Heart right ventricle (tissue), 16 donors: ENCODE data around the gene SPINK13. TPM values are rescaled to one million over a fixed set of nuclear protein-coding genes. Genes with fewer than 3 reads are reported as not detected.

Experiments
- ATAC-seq, 8 donors: fragments of 200-7000 bp; cut with Tn5 transposase; one replicate each; pipeline ENCODE4 v1.9.1; 2020; ENCODE audit warnings: mild to moderate bottlenecking in 8 of 8, moderate library complexity in 8 of 8, moderate number of reproducible peaks in 1 of 8
- DNase-seq, 2 donors: peaks; one replicate each; pipeline ENCODE4 v3.0.0-alpha.2; 2020
- H3K27ac ChIP-seq, 10 donors: fragments of 200-600 bp; sonication (generic) in 2 of 10; one replicate each; pipeline versions ENCODE4 v1.5.0 to v1.8.0; 2020 to 2022; ENCODE audit warnings: mild to moderate bottlenecking in 3 of 10
- H3K27me3 ChIP-seq, 7 donors: fragments of 200-600 bp; one replicate each; pipeline ENCODE4 v1.8.0; 2021 to 2022; ENCODE audit warnings: mild to moderate bottlenecking in 2 of 7
- H3K36me3 ChIP-seq, 9 donors: fragments of 200-600 bp; sonication (generic) in 1 of 9; one replicate each; pipeline versions ENCODE4 v1.5.0 to v1.8.0; 2020 to 2022; ENCODE audit warnings: mild to moderate bottlenecking in 2 of 9
- H3K4me1 ChIP-seq, 9 donors: fragments of 200-600 bp; sonication (generic) in 1 of 9; one replicate each; pipeline versions ENCODE4 v1.5.0 to v1.8.0; 2020 to 2022; ENCODE audit warnings: mild to moderate bottlenecking in 4 of 9
- H3K4me3 ChIP-seq, 10 donors: fragments of 200-600 bp; sonication (generic) in 2 of 10; one replicate each; pipeline versions ENCODE4 v1.5.0 to v1.8.0; 2020 to 2022; ENCODE audit warnings: mild to moderate bottlenecking in 7 of 10, moderate library complexity in 2 of 10
- H3K9me3 ChIP-seq, 11 donors: fragments of 200-600 bp in 10 of 11; sonication (generic) in 2 of 11; one replicate each; pipeline versions ENCODE4 v1.5.0 to v1.8.0; 2013 to 2022; ENCODE audit warnings: mild to moderate bottlenecking in 2 of 11, control low read depth in 1 of 11, moderate library complexity in 1 of 11
- WGBS, 2 donors: extraction: QIAGEN DNeasy Blood & Tissue Kit; methylation state at CpG; one replicate each; pipeline ENCODE4 v1.1.7; 2013; ENCODE audit warnings: inconsistent platforms in 1 of 2; 5-methylcytosine and 5-hydroxymethylcytosine counted together
- intact Hi-C, 10 donors: fragments of 100-400 bp; cut with DNase I; formaldehyde crosslinking; loops; one replicate each; pipeline versions ENCODE4 v1.11.1 to v1.14.2; 2022
- polyA plus RNA-seq, 2 donors: library from polyadenylated mRNA; stranded (reverse); fragments of 200-250 nt; gene quantifications; one replicate each; pipeline ENCODE4 v1.2.3, GENCODE V29; 2013
- total RNA-seq, 10 donors: library from RNA; stranded (reverse); fragmentation: NEBNext Ultra II Directional in 3 of 10; extraction: Animal tissue kit (Norgen Biotek cat#: 25700) in 3 of 10; gene quantifications; one replicate each; pipeline versions ENCODE4 v1.2.1 to v1.2.4, GENCODE V29; 2021 to 2023
- TF ChIP-seq, protein P1 (sequence below), 9 donors: fragments of 200-600 bp; sonication (generic) in 2 of 9; IDR thresholded peaks; one replicate each; pipeline versions ENCODE4 v1.5.0 to v1.8.0; 2021 to 2022; ENCODE audit warnings: antibody characterized with exemption in 9 of 9, mild to moderate bottlenecking in 5 of 9, moderate library complexity in 1 of 9
- donor health status: Arrhythmogenic right ventricular cardiomyopathy.
- donor health status: ischemic (EF 13 %, LVEDD 7.1; RV severe dilation, severe dysfunction).
- donor health status: healthy with polysubstance abuse.
- donor health status: DM: no; HTN: yes; CAD: no.
- donor health status: DM: no; HTN: no; CAD: no.
- donor health status: ischemic (EF 25% LVEDD 6.9; RV normal size, moderate dysfunction).
- donor health status: ischemic (EF 25% LVEDD 5.7; RV mildly dilated, moderate dysfunction).
- donor health status: healthy.
- donor health status: DM: yes; HTN: yes; CAD: no.
- donor health status: Ischemic cardiomyopathy.
- donor health status: ischemic (EF 35%, LVEDD 5.7; RV mildly dilated, moderate dysfunction).
- donor health status: nonischemic (EF 11% LVEDD 7.7; RV severe dilation, severe dysfunction).
- donor health status: DM: yes; HTN: yes; CAD: no.
- donor health status: PGD.
- donor health status: ischemic (EF 29% LVEDD 5.4; RV normal size, mild dysfunction).
- donor health status: nonischemic (EF 23%, LVEDD 6.1; RV moderate dilation, normal function).

Gene SPINK13
- total and polyA plus RNA-seq, 12 donors: 0.32 TPM; not detected in 11

GRCh38 chr5:148229840-148230239, 38.8 kb upstream of the SPINK13 start:
- Histone ChIP-seq H3K4me3 (no peak overlapping the region), H3K36me3 (no peaks in the 10 kb centered on the region), H3K27me3 (no peaks in the 10 kb centered on the region), H3K27ac (no peak overlapping the region), H3K4me1 (no peaks in the 10 kb centered on the region), H3K9me3 (no peaks in the 10 kb centered on the region)
- DNase-seq (no peak), ATAC-seq (no peak)
- intact Hi-C loops: no loop called here
- TF ChIP-seq, protein P1, sequence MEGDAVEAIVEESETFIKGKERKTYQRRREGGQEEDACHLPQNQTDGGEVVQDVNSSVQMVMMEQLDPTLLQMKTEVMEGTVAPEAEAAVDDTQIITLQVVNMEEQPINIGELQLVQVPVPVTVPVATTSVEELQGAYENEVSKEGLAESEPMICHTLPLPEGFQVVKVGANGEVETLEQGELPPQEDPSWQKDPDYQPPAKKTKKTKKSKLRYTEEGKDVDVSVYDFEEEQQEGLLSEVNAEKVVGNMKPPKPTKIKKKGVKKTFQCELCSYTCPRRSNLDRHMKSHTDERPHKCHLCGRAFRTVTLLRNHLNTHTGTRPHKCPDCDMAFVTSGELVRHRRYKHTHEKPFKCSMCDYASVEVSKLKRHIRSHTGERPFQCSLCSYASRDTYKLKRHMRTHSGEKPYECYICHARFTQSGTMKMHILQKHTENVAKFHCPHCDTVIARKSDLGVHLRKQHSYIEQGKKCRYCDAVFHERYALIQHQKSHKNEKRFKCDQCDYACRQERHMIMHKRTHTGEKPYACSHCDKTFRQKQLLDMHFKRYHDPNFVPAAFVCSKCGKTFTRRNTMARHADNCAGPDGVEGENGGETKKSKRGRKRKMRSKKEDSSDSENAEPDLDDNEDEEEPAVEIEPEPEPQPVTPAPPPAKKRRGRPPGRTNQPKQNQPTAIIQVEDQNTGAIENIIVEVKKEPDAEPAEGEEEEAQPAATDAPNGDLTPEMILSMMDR (IDR thresholded peaks at IDR 0.05): no peak

DNA sequence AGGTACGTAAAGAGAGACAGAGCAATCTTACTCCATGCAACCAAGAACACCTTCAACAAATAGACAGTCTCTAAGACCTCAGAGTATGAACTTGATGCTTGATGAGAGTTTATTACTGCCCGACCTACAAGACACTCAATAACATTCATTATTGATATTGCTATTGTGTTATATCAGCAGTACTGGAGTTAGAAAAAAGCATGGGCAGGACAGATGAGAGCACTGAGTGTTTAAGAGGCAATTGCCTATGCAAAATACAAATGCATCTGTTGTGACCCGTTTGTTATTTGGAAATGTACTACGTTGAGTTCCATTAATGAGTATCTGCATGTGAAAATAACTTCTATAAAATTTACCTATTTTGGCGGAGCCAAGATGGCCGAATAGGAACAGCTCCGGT, 38.4 kb upstream of the SPINK13 start:
- WGBS, 2 donors: 92 to 96% methylated on average over 7 of the region's 7 CpGs
- Histone ChIP-seq H3K4me1 (no peaks in the 10 kb centered on the region), H3K27me3 (no peaks in the 10 kb centered on the region), H3K4me3 (no peak overlapping the region), H3K27ac (no peak overlapping the region), H3K9me3 (no peaks in the 10 kb centered on the region), H3K36me3 (no peaks in the 10 kb centered on the region)
- no peak for DNase-seq
- intact Hi-C loops: no loop called here
- TF ChIP-seq, protein P1 (IDR thresholded peaks at IDR 0.05): no peak
- no peak for ATAC-seq

DNA sequence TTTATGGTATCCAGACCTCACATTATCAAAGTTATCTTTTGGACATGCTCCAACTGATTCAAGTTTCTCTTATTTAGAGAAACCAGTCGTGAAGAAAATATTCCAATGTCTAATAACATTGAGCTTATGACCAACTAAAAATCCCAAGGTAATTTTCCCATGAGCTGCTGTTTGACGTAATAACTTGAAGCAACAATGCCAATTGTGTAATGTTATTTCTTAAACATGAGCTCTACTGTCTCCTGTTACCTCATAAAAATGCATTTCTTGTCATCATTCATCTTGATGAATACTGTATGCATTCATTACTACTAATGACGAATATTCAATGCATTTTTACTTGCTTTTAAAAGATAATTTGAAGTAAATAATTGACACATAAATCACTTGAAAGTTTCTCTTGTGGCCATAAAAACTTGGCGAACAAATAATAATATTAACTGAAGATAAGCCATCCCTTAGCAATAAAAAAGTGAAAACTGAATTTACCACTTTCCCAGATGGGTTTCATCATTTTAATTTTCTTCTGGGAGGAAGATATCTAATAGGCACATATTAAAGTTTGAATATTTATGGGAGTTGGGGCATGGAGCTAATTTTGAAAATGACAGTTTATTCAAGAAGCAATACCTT, 30.7 kb upstream of the SPINK13 start:
- WGBS, 2 donors: 54 to 63% methylated on average over 4 of the region's 4 CpGs
- no peaks in the 10 kb centered on the region for H3K9me3 ChIP-seq
- no peak overlapping the region for H3K4me3 ChIP-seq
- H3K36me3 ChIP-seq: no peaks in the 10 kb centered on the region
- TF ChIP-seq, protein P1 (IDR thresholded peaks at IDR 0.05): no peak
- H3K27me3 ChIP-seq: no peaks in the 10 kb centered on the region
- intact Hi-C loops: no loop called here
- no peak for DNase-seq
- no peak overlapping the region for H3K27ac ChIP-seq
- H3K4me1 ChIP-seq: no peaks in the 10 kb centered on the region
- no peak for ATAC-seq

GRCh38 chr5:148238418-148238794, 30.2 kb upstream of the SPINK13 start, which contains the start of gene MARCOL:
Gene MARCOL, plus strand, starts transcription at chr5:148238525. Its CDS starts 73 bp downstream, at chr5:148238598.
- Histone ChIP-seq H3K4me3 (no peak within 1 kb of the TSS), H3K27me3 (no peaks in the 10 kb centered on the region), H3K9me3 (no peaks in the 10 kb centered on the region), H3K4me1 (no peaks in the 10 kb centered on the region), H3K36me3 (no peaks in the 10 kb centered on the region), H3K27ac (no peak within 1 kb of the TSS)
- intact Hi-C loops: no loop called here
- DNase-seq: no peak
- TF ChIP-seq, protein P1 (IDR thresholded peaks at IDR 0.05): no peak
- ATAC-seq: no peak
- WGBS, 2 donors: 64 to 71% methylated on average over 2 of the region's 2 CpGs
